Measurements from ENCODE around the gene NAB2.

DNA sequence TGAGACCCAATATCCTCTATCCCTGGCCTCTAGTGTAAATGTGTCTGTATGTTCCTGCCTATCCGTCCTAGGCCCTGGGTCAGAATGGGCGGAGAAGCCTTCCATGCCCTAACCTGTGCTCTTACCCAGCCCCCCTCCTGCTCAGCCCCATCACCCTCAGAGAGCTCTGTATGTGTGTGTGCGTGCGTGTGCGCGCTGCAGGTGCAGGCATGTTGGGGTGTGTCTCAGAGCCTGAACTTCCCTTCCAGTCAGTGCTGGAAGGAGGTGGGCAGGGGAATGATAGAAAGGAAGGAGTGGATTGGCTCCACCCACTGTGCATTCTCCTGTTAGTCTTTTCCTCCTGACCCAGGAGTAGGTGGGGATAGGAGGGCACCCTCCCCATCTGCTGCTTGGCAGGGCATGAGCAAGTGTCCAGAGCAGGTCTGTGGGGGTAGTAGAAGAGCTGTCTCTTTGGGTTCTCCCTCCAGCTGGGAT is 7.2 kb downstream of the NAB2 start:
- TF ChIP-seq, protein P1, sequence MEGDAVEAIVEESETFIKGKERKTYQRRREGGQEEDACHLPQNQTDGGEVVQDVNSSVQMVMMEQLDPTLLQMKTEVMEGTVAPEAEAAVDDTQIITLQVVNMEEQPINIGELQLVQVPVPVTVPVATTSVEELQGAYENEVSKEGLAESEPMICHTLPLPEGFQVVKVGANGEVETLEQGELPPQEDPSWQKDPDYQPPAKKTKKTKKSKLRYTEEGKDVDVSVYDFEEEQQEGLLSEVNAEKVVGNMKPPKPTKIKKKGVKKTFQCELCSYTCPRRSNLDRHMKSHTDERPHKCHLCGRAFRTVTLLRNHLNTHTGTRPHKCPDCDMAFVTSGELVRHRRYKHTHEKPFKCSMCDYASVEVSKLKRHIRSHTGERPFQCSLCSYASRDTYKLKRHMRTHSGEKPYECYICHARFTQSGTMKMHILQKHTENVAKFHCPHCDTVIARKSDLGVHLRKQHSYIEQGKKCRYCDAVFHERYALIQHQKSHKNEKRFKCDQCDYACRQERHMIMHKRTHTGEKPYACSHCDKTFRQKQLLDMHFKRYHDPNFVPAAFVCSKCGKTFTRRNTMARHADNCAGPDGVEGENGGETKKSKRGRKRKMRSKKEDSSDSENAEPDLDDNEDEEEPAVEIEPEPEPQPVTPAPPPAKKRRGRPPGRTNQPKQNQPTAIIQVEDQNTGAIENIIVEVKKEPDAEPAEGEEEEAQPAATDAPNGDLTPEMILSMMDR (IDR thresholded peaks at IDR 0.05): no peak
- no peak for TF ChIP-seq POLR2A (IDR thresholded peaks at IDR 0.05)

All from thyroid gland (tissue), 4 donors.